HG03575 (cell line): Measurements from ENCODE around the gene SYMPK.
A peak's percentile ranks its signal among the peaks of the same experiment; 100 is the strongest.

ENCODE experiments used
- ATAC-seq: cut with Tn5 transposase; IDR thresholded peaks from one replicate; pipeline ENCODE4 v1.9.1; 2021; ENCODE audit not compliant: unreplicated experiment, insufficient number of reproducible peaks, low FRiP score; ENCODE audit errors: extremely low read depth

SYMPK gene

GRCh38 chr19:45791744-45792469 is 71.0 kb downstream of the SYMPK start:
- ATAC-seq, result no peak

DNA sequence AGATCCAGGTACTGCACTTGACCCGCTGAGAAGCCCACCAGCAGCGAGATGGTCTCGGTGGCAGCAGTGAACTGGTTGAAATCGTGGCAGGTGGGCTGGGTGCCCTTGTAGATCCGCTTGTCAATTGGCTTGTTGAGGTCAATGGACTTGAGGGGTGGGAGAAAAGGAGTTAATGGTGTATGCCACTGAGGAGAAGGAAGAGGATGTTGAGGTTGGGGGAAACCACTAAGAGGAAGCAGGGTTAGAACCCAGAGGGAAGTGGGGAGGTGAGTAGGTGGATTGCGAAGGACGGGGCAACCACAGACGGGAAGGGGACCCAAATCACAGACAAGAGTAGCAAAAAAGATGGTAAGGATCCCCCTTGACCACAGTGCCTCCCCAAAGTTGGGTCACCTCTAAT is 72.0 kb downstream of the SYMPK start:
- no peak for ATAC-seq

DNA sequence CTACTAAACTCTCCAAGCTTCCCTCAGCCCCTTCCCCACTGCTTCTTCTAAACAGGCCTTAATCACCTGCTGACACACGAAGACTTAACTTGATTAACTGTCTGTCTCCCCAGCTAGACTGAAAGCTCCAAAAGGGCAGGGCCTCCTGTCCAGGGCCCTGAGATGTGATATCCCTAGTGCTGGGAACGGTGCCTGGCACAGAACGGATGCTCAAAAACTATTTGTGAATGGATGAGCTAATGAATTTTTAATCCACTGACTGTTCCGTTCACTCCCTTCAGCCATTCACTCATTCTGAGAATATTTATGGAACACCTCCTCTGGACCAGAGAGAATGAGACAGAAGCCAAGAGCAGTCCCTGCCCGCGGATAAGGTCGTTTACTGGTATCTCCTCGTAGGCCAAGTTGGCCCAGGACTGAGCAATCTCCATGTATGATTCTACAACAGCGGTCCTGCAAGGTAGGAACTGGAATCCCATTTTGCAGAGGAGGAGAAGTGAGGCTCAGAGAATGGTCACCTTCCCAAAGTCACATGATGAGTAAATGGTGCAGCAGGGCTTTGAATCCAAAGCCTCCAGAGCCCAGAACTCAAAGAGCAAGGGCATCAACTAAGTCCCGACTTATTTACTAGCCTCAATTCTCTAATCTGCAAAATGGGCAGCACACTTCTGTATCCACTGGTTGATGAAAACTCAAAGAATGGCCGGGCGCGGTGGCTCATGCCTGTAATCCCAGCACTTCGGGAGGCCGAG is 73.7 kb downstream of the SYMPK start:
- ATAC-seq, result no peak

DNA sequence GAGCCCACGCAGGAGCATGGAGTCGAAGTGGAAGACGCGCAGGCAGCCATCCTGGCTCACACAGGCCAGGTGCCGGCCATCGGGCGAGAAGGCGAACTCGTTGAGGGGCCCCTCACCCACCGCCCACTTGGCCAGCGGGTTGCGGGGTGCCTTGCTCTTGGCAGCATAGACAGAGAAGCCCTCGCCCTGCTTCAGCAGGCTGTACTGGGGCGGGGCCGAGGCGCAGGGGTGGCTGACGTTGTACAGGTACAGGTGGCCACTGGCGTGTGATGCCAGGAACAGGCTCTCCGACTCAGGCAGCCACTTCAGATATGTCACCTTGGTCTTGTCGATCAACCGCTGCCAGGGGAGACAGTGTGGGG is 76.4 kb downstream of the SYMPK start:
- no peak for ATAC-seq

GRCh38 chr19:45785781-45786532 is 77.0 kb downstream of the SYMPK start:
- no peak for ATAC-seq

DNA sequence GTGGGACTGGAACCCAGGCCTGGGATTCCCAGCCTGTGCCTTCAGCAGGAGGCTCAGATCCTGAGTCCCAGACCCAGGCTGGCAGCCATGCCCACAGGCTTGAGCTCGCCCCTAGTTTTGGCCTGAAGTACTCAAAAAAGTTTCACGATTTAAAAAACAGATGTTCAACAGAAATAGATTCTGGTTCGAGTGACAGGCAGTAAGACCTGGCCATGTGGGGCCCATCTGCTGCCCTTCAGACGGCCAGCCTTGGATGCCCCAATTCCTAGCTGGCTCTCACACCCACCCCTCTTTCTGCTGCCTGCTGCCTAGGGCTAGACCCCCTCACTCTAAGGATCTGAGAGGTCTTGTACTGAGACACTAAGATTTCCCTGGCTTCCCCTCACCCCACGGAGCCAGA is 77.8 kb downstream of the SYMPK start:
- no peak for ATAC-seq

GRCh38 chr19:45784096-45784495 is 78.9 kb downstream of the SYMPK start:
- no peak for ATAC-seq

DNA sequence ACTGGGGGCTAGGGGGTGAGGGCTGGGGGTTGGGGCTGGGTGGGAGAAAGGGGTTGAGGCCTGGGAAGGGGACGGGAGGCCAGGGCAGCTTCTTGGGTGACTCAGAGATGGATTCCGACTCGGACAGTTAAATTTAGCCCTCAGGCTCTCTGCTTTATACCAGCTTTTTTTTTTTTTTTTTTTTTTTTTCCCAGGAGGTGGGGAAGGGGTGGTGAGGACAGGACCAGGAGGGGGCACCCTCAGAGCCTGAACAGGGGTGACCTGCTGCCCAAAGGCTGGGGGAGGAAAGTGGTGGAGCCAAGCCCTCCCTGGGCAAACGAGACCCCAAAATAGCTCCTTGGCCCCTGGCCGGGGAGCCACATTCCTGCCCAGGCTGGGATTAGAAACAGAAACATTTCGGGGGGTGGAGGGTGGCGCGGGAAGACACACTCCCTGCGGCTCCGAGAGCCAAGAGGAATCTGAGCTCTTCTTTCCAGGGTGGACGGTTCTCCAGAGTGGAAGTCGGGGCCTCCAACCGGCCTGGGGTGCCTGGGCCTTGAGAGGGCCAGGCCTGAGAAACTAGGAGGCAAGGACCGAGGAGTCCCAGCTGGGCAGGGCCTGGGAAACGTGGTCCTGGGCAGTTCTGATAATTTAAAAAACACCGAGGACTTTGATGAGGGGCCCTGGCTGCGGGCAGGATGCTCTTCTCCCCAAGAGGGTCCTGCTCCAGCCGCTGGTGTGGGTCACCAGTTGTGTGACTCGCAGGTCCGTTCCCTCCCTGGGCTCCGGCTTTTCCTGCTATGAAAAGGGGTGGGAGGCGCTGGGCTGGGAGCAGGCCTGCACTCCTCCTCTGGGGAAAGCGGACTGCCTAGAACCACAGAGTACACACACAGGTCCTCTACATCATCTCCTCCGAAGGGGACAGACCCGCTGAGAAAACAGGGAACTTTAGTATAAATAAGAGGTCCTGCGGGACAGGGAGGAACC is 79.8 kb downstream of the SYMPK start:
- no peak for ATAC-seq

DNA sequence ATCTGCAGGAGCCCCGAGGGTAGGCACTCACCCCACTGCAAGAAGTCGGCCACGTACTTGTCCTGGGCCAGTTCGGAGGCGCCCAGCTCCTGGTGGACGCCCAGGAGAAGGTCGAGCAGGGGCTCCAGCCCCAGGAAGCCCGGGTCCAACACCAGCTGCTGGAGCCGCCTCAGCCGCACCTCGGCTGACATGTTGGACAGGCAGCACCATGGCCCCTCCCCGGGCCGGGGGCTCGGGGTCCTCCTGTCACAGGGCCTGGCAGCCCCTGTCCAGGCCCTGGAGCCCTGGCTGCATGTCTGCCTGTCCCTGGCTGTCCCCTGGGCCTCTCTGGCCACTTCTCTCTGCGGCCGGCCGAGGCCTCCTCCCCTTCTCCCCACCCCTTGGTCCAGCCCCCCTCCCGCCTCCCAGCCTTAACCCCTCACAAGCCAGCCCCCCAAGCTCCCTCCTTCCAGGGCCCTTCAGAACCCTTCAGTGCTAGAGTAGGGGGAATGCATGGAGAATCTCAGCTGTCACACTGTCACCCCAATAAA is 80.7 kb downstream of the SYMPK start, which contains the start of gene DMPK:
Gene DMPK (minus strand): TSS at position 329 of the 530 bp plus-strand sequence. CDS start 138 bp downstream, at position 191.
- no peak for ATAC-seq

GRCh38 chr19:45781214-45782161 is 81.5 kb downstream of the SYMPK start:
- ATAC-seq, result no peak

DNA sequence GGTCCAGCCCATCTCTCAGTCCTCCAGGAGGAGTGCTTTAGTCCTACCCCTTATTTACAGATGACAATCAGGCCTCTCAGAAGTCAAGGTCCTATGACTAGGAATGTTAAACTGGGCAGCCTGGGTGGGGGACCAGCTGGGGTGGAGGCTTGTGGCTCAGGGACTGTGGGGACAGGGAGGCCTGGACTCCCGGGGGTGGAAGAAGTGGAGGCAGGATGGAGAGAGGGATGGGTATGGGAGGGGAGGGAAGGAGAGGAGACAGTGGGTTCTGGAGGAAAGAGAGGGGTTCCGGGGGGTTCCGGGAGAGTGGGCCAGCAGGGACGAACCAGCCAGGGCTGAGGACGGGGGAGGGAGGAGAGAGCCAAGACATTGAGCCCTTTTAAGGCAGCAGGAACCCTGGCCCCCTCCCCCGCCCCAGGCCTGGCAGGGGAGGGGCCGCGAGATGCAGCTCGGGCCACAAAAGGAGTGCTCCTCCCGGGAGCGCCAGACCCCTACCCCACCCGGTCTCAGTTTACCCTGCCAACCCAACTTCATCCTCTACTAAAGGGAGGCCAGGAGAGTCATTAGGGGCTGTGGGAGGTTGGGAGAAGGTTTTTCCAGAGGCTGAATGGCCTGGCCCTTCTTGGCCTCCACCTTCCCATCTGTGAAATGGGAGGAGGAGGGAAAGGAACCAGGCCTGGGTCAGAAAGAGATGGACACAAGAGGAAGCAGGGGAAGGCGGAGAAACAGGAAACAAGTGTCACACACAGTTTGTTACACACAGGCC is 82.3 kb downstream of the SYMPK start:
- ATAC-seq, result no peak

DNA sequence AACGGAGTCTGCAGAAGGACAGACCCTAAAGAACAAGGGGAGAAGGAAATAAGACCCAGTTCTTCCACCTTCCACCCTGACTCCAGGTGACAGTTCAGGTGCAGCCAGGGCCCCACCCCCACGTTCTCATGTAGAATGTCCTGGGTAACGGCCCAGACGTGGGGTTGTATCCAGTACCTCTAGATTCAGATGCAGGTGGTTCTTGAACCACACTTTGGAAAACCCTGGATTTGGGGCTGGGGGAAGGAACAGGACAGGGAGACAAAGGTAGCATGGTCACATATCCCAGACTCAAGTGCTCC is 82.8 kb downstream of the SYMPK start:
- ATAC-seq, result peak; percentile 6

GRCh38 chr19:45779231-45780145 is 83.5 kb downstream of the SYMPK start:
- ATAC-seq, result peak; percentile 59

DNA sequence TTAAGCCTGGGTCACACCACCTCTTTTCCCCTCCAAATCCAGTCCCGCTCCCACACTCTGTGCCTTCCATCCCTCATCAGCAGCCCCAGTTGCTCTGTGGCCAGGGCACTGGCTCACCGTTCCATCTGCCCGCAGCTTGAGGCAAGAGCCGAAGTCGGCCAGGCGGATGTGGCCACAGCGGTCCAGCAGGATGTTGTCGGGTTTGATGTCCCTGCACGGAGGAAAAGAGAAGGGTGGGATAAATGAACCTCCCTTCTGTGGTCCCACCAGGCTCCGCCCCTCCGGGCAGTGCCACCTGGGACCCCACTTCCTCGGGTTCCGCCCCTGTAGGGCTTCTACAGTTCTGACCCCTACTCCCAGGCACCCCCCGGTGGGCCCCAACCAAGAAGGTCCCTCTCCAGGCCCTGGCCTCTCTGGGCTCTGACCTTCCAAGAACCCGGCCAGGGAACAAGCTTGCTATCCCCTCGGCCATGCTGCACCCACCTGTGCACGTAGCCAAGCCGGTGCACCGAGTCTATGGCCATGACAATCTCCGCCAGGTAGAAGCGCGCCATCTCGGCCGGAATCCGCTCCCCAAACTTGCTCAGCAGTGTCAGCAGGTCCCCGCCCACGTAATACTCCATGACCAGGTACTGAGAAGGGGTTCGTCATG is 84.8 kb downstream of the SYMPK start:
- ATAC-seq, result no peak

DNA sequence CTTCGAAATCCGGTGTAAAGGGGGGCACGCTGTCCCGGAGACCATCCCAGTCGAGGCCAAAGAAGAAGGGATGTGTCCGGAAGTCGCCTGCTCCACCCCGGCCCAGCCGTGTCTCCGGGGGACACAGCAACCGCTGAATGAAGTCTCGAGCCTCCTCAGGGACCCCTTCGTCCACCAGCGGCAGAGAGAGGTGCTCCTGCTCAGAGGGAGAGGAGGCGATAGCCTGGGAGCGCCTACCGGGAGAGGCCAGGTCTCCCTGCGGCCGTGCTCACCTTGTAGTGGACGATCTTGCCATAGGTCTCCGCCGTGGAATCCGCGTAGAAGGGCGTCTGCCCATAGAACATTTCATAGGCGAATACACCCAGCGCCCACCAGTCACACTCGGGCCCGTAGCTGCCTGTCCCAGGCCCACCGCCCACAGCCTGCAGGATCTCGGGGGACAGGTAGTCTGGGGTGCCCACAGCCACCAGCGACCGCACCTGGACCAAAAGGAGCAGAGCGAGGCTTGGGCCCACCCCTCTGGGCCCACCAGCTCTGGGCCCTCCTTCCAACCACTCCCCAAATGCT is 85.5 kb downstream of the SYMPK start:
- ATAC-seq, result no peak
